ENCODE results near the gene ZBTB3. TPM values are rescaled to one million over a fixed set of nuclear protein-coding genes. Genes with fewer than 3 reads are reported as not detected.

The ZBTB3 gene
- polyA plus RNA-seq, 1 experiment: 3.7 TPM

GRCh38 chr11:62708392-62708791, 45.6 kb downstream of the ZBTB3 start:
- no peak overlapping the region for H3K27ac ChIP-seq (ENCODE audit: low read depth, low read length)
- H3K4me3 ChIP-seq (ENCODE audit: low read depth, low read length): no peak overlapping the region
- no peaks in the 10 kb centered on the region for H3K27me3 ChIP-seq (ENCODE audit: control insufficient read depth, insufficient read depth, low read length)
- POLR2A ChIA-PET: interaction anchor here (1.4 to 2.7 kb wide), 6 partner anchors 19 to 133 kb away, joined by 4 to 17 read pairs (median 9); partner anchors contain the start of genes C11orf98, CSKMT, HNRNPUL2 and LRRN4CL
- TF ChIP-seq CTCF (IDR thresholded peaks at IDR 0.05; ENCODE audit: low read depth, low read length): no peak
- no peaks in the 10 kb centered on the region for H3K9me3 ChIP-seq (ENCODE audit: control insufficient read depth, insufficient read depth, low read length)
- CTCF ChIA-PET: interaction anchor here (1.3 kb wide), 1 partner anchor 16 kb away, joined by 4 read pairs; no protein-coding TSS in a partner anchor
- DNase-seq (ENCODE audit: low read depth, low spot score): no peak

- Histone ChIP-seq H3K9me3 (ENCODE audit: control insufficient read depth, insufficient read depth, low read length) (no peaks in the 10 kb centered on the region), H3K27ac (ENCODE audit: low read depth, low read length) (peak within 1 kb of the TSS; percentile 21), H3K4me3 (ENCODE audit: low read depth, low read length) (peak within 1 kb of the TSS; percentile 52), H3K27me3 (ENCODE audit: control insufficient read depth, insufficient read depth, low read length) (no peaks in the 10 kb centered on the region)
- CTCF ChIA-PET: no interaction called here
- no peak for DNase-seq (ENCODE audit: low read depth, low spot score)
- no peak for TF ChIP-seq CTCF (IDR thresholded peaks at IDR 0.05; ENCODE audit: low read depth, low read length)
- POLR2A ChIA-PET: interaction anchor here (1.2 to 1.4 kb wide), 3 partner anchors 28 to 134 kb away, joined by 3 to 5 read pairs (median 4); no protein-coding TSS in a partner anchor
Observed at GRCh38 chr11:62707277-62707861, 46.6 kb downstream of the ZBTB3 start, which contains the start of the genes BSCL2 and GNG3. Gene BSCL2, minus strand, starts transcription at chr11:62707424. Its CDS starts 229 bp downstream, at chr11:62707195. Gene GNG3, plus strand, starts transcription at chr11:62707676. Its CDS starts 620 bp downstream, at chr11:62708296.

- ChIA-PET POLR2A (interaction anchor here (0.6 to 2.1 kb wide), 9 partner anchors 8 to 134 kb away, joined by 3 to 26 read pairs (median 4); partner anchors contain the start of genes C11orf98, CSKMT, EEF1G and LRRN4CL), CTCF (interaction anchor here (1.3 to 2.1 kb wide), 2 partner anchors 12 to 14 kb away, joined by 3 to 14 read pairs; no protein-coding TSS in a partner anchor)
- Histone ChIP-seq H3K4me3 (ENCODE audit: low read depth, low read length) (no peak overlapping the region), H3K27me3 (ENCODE audit: control insufficient read depth, insufficient read depth, low read length) (no peaks in the 10 kb centered on the region), H3K9me3 (ENCODE audit: control insufficient read depth, insufficient read depth, low read length) (no peaks in the 10 kb centered on the region), H3K27ac (ENCODE audit: low read depth, low read length) (no peak overlapping the region)
- no peak for TF ChIP-seq CTCF (IDR thresholded peaks at IDR 0.05; ENCODE audit: low read depth, low read length)
- DNase-seq (ENCODE audit: low read depth, low spot score): no peak
Observed at GRCh38 chr11:62706850-62707247, 47.1 kb downstream of the ZBTB3 start.

GRCh38 chr11:62705880-62706849, 47.8 kb downstream of the ZBTB3 start:
- H3K27ac ChIP-seq (ENCODE audit: low read depth, low read length): peak overlapping the region; percentile 86
- DNase-seq (ENCODE audit: low read depth, low spot score): peak; percentile 79
- ChIA-PET POLR2A (interaction anchor here (0.6 to 2.1 kb wide), 16 partner anchors 9 to 323 kb away, joined by 3 to 26 read pairs (median 4); partner anchors contain the start of genes C11orf98, CSKMT, EEF1G and HNRNPUL2), CTCF (interaction anchor here (1.1 to 2.1 kb wide), 5 partner anchors 10 to 312 kb away, joined by 3 to 14 read pairs (median 3); partner anchors contain the start of genes HNRNPUL2 and TTC9C)
- H3K9me3 ChIP-seq (ENCODE audit: control insufficient read depth, insufficient read depth, low read length): no peaks in the 10 kb centered on the region
- no peaks in the 10 kb centered on the region for H3K27me3 ChIP-seq (ENCODE audit: control insufficient read depth, insufficient read depth, low read length)
- TF ChIP-seq CTCF (IDR thresholded peaks at IDR 0.05; ENCODE audit: low read depth, low read length): no peak
- peak overlapping the region; percentile 76 for H3K4me3 ChIP-seq (ENCODE audit: low read depth, low read length)

Data from AG04450 (cell line).